Right lobe of liver (tissue), 6 donors: ENCODE measurements around the gene MGAT4A. TPM values are rescaled to one million over a fixed set of nuclear protein-coding genes. Genes with fewer than 3 reads are reported as not detected.
A peak's percentile ranks its signal among the peaks of the same experiment; 100 is the strongest.

Experiments
- ATAC-seq, 4 donors: fragments of 200-7000 bp; cut with Tn5 transposase; one replicate each; pipeline ENCODE4 v1.9.1; 2020; ENCODE audit warnings: mild to moderate bottlenecking in 4 of 4, moderate library complexity in 4 of 4
- DNase-seq, 3 donors: peaks; one replicate each; pipeline ENCODE4 v3.0.0-alpha.2; 2020
- H3K27ac ChIP-seq, 3 donors: fragments of 200-600 bp; one replicate each; pipeline ENCODE4 v1.8.0; 2022
- H3K27me3 ChIP-seq, 2 donors: fragments of 200-600 bp; one replicate each; pipeline ENCODE4 v1.8.0; 2022
- H3K36me3 ChIP-seq, 4 donors: fragments of 200-600 bp; sonication (generic) in 1 of 4; one replicate each; pipeline versions ENCODE4 v1.5.1 to v1.8.0; 2017 to 2022; ENCODE audit warnings: control low read depth in 1 of 4
- H3K4me1 ChIP-seq, 4 donors: fragments of 200-600 bp; sonication (generic) in 1 of 4; one replicate each; pipeline versions ENCODE4 v1.5.1 to v1.8.0; 2017 to 2022; ENCODE audit warnings: control low read depth in 1 of 4
- H3K4me3 ChIP-seq, 3 donors: fragments of 200-600 bp; one replicate each; pipeline ENCODE4 v1.8.0; 2022
- H3K9me3 ChIP-seq, 4 donors: fragments of 200-600 bp; sonication (generic) in 1 of 4; one replicate each; pipeline versions ENCODE4 v1.5.1 to v1.8.0; 2017 to 2022; ENCODE audit warnings: control low read depth in 1 of 4
- POLR2A ChIP-seq: fragments of 450-650 bp; IDR thresholded peaks from one replicate; pipeline ENCODE4 v1.6.1; 2017; ENCODE audit warnings: antibody characterized with exemption, mild to moderate bottlenecking
- WGBS: methylation state at CpG from one replicate; pipeline ENCODE4 v1.1.6; 2018; ENCODE audit warnings: low coverage, low lambda C conversion rate; ENCODE audit not compliant: insufficient coverage; ENCODE audit errors: missing lambda C conversion rate; 5-methylcytosine and 5-hydroxymethylcytosine counted together
- intact Hi-C, 2 donors: fragments of 100-400 bp; cut with DNase I; formaldehyde crosslinking; loops; one replicate each; pipeline versions ENCODE4 v1.11.2 to v1.14.1; 2022
- total RNA-seq, 6 experiments: library from RNA; depleted of rRNA in 2 of 6; stranded (reverse); fragments of >200 nt in 2 of 6; fragmentation: NEBNext Ultra II Directional in 3 of 6; extraction: Animal tissue kit (Norgen Biotek cat#: 25700) in 3 of 6; gene quantifications; one replicate each; pipeline versions ENCODE4 v1.1.0 to v1.2.4, GENCODE V29; 2016 to 2023
- TF ChIP-seq, protein P1 (sequence below), 4 donors: fragments of 200-600 bp in 3 of 4; fragments of 450-650 bp in 1 of 4; IDR thresholded peaks; one replicate each; pipeline versions ENCODE4 v1.5.1 to v1.8.0; 2016 to 2022; ENCODE audit warnings: antibody characterized with exemption in 4 of 4, mild to moderate bottlenecking in 2 of 4
- donor health status: DM: no; HTN: yes; CAD: no.
- donor health status: DM: no; HTN: no; CAD: no.
- donor health status: DM: no; HTN: no; CAD: no.
- donor health status: DM: no; HTN: yes; CAD: no.
- donor health status: DM: no; HTN: yes; CAD: no.

The MGAT4A gene
- total RNA-seq, 6 experiments from 2014 or later, result 7.8 to 16.0 (median 11.7) TPM

DNA sequence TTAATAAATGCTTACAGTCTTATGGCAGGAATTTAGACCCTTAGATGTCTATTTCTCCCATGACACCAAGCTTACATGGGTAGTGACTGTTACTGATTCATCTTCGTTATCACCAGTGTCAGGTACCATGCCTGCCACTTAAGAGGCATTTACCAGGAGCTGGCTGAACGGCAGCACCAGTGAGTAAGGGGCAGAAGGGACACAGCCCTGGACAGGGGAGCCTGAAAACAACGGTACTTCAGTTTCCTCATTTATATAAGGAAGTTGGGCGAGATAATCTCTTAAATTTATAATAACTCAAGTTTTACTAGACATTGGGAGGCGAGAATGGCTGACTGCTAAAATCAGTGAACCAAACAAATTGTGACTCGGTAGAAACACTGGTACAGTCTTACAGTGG is 123.8 kb downstream of the MGAT4A start:
- intact Hi-C loops, result no loop called here
- Histone ChIP-seq H3K9me3 (no peaks in the 10 kb centered on the region), H3K27me3 (no peaks in the 10 kb centered on the region), H3K4me1 (peaks cover 0 to 34% (median 14%) of the 10 kb centered on the region in 4 donors), H3K27ac (no peak overlapping the region), H3K4me3 (peak overlapping the region in 2 of 3 donors; percentile 90 to 92), H3K36me3 (peaks cover 0 to 30% (median 9%) of the 10 kb centered on the region in 4 donors)
- TF ChIP-seq POLR2A, result no peak
- TF ChIP-seq, protein P1, sequence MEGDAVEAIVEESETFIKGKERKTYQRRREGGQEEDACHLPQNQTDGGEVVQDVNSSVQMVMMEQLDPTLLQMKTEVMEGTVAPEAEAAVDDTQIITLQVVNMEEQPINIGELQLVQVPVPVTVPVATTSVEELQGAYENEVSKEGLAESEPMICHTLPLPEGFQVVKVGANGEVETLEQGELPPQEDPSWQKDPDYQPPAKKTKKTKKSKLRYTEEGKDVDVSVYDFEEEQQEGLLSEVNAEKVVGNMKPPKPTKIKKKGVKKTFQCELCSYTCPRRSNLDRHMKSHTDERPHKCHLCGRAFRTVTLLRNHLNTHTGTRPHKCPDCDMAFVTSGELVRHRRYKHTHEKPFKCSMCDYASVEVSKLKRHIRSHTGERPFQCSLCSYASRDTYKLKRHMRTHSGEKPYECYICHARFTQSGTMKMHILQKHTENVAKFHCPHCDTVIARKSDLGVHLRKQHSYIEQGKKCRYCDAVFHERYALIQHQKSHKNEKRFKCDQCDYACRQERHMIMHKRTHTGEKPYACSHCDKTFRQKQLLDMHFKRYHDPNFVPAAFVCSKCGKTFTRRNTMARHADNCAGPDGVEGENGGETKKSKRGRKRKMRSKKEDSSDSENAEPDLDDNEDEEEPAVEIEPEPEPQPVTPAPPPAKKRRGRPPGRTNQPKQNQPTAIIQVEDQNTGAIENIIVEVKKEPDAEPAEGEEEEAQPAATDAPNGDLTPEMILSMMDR (IDR thresholded peaks at IDR 0.05), result no peak
- DNase-seq, result no peak
- ATAC-seq, result no peak
- WGBS, result 62% methylated on average over 6 of the region's 6 CpGs

DNA sequence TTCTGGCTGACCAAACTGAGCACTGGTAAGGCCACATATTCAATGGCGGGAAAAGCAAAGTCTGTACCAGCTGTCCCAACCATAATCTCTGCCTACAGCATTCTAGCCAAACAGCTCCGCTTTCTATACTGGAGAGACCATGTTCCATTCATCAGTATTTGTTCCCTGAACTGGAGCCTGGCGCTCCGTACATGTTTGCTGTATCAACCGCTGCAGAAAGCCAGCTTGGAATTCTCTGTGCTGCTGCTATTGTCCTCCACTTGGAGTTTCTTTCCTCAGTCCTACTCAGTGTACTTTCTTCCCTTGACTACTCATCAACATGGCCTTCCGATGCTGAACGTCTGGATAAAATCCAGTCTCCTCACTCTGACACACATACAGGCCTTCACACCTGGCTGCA is 124.5 kb downstream of the MGAT4A start:
- Histone ChIP-seq H3K36me3 (peaks cover 0 to 32% (median 9%) of the 10 kb centered on the region in 4 donors), H3K4me1 (peaks cover 0 to 34% (median 14%) of the 10 kb centered on the region in 4 donors), H3K27ac (no peak overlapping the region), H3K27me3 (no peaks in the 10 kb centered on the region), H3K4me3 (no peak overlapping the region), H3K9me3 (no peaks in the 10 kb centered on the region)
- no peak for TF ChIP-seq POLR2A
- TF ChIP-seq, protein P1 (IDR thresholded peaks at IDR 0.05), result no peak
- intact Hi-C loops, result no loop called here
- no peak for ATAC-seq
- no peak for DNase-seq
- WGBS, result 90% methylated on average over 7 of the region's 7 CpGs

DNA sequence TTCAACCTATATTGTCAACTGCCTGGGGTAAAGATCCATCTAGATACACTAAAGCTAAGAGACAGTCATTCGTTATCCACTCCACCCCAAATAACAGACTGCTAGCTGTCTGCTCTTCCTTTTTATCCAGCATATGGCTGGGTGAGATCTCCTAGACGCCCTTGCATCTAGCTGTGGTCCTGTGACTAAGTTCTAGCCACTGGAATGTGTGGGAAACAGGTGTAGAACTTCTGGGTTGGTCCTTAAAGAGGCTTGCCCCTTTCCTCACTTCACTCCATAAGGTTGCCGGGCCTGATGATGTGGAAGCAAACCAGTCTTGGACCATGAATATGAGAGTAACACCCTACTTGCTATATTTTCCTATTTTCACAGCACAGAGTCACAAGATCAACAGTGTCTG is 125.9 kb downstream of the MGAT4A start:
- H3K36me3 ChIP-seq, result peaks cover 0 to 32% (median 10%) of the 10 kb centered on the region in 4 donors
- ATAC-seq (no peak), DNase-seq (no peak)
- 77% methylated on average over 2 of the region's 3 CpGs for WGBS
- intact Hi-C loops, result no loop called here
- no peak overlapping the region for H3K4me3 ChIP-seq
- no peak overlapping the region for H3K27ac ChIP-seq
- peaks cover 0 to 21% (median 10%) of the 10 kb centered on the region in 4 donors for H3K4me1 ChIP-seq
- no peaks in the 10 kb centered on the region for H3K27me3 ChIP-seq
- TF ChIP-seq, protein P1 (IDR thresholded peaks at IDR 0.05), result no peak
- TF ChIP-seq POLR2A, result no peak
- H3K9me3 ChIP-seq, result no peaks in the 10 kb centered on the region

DNA sequence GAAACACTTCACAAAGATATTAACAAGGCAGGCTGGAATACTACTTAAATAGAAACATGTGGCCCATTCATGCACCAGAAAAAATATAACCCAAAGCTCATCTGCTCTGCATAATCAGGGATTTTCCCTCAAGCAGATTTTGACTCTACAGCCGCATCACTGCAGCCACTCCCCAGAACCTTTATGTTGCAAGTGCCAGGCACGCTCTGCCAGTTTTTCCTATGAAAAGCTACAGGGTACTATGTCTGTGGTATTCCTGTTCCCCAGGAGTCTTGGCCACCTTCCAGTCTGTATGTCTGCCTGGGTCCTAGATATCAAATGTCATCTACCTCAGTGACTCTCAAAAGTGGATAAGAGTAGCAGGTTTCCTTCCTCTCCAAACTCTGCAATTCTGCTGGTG is 126.4 kb downstream of the MGAT4A start:
- no peak overlapping the region for H3K27ac ChIP-seq
- no peaks in the 10 kb centered on the region for H3K27me3 ChIP-seq
- DNase-seq, result no peak
- peaks cover 0 to 36% (median 13%) of the 10 kb centered on the region in 4 donors for H3K36me3 ChIP-seq
- H3K9me3 ChIP-seq, result no peaks in the 10 kb centered on the region
- ATAC-seq, result no peak
- no peak for TF ChIP-seq POLR2A
- TF ChIP-seq, protein P1 (IDR thresholded peaks at IDR 0.05), result no peak
- no peak overlapping the region for H3K4me3 ChIP-seq
- H3K4me1 ChIP-seq, result peaks cover 0 to 16% (median 7%) of the 10 kb centered on the region in 4 donors
- 100% methylated on average over 2 of the region's 2 CpGs for WGBS
- intact Hi-C loops, result no loop called here
